HG03103 (cell line): ENCODE data around the gene SKA3.
"Not testable (repeated sequence)": the region's sequence is repeated elsewhere in the genome, so short reads cannot be mapped to it uniquely, and the experiment has no call there.

Experiments used
- ATAC-seq: cut with Tn5 transposase; IDR thresholded peaks from one replicate; pipeline ENCODE4 v1.9.1; 2021; ENCODE audit warnings: low read depth; ENCODE audit not compliant: unreplicated experiment

The SKA3 gene

DNA sequence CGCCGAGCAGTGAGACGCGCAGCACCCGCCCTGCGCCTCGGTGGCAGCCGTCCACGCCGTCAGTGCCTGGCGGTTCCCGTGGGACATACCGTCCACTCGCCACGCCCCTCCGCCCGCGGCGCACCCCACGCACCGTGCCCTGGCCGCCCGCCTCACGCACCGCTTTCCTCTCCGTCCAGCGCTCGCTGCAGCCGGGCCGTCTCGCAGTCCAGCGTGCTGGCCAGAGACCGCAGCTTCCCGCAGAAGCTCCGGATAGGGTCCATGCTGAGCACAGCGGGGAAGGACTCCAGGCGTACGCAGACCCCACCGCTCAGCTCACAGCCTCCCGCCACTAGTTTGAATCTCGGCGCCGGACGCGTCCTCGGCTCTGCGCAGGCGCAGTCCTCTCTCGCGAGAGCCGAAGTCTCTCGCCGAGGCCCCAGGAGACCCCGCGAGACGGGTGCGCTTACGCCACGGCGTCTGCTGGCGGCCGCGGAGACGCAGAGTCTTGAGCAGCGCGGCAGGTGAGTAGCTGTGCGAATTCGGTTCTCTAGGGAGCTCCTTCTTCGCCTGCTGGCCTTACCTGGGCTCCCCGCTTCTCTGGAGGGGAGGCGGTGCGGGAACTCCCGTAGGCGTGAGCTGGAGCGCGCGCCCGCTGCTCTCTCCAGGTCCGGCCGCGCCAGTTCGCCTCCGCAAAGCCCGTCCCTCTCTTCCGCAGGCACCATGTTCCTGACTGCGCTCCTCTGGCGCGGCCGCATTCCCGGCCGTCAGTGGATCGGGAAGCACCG lies at the start of gene SKA3, which contains the start of gene MRPL57:
SKA3 (minus strand) TSS at position 338 of the 767 bp plus-strand sequence; CDS start at position 263, 75 bp downstream.
MRPL57 (plus strand) TSS at position 444 of the 767 bp plus-strand sequence; CDS start at position 703, 259 bp downstream.
- ATAC-seq, result peak; percentile 91

- no peak for ATAC-seq
Measured at GRCh38 chr13:21225082-21225481, 48.7 kb upstream of the SKA3 start.

- ATAC-seq, result no peak
Measured at GRCh38 chr13:21221268-21221667, 44.9 kb upstream of the SKA3 start.

DNA sequence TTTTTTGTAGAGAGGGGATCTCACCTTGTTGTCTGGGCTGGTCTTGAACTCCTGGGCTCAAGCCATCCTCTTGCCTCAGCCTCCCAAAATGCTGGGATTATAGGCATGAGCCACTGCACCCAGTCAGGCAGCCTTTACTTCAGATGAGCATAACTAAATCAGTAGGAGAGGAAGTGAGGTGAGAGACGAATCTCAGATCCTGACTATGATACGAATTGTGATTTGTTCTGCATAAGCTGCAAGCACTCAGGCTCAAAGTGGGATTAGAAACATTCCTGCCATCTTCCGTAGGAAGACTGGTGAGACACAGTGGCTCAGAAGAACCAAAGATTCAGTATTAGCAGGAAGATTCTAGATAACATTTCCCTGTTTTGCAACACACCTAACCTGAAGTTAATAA lies 43.4 kb upstream of the SKA3 start:
- not testable (repeated sequence) for ATAC-seq

DNA sequence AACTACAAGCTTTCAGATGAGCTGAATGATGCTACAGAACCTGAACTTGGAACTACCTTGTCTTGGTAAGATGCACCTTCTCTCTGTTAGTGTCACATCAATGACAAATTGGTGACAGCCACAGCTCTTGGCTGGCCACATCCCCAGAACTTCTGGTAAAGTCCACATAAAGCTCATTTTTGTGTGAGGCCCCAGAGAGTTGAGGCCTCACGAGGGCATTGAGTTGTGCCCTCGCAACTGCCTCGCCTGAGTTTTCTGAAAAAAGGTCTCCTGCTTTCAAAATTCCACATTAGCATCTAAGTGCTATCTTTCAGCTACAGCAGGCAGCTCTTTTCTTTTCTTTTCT lies 42.7 kb upstream of the SKA3 start:
- ATAC-seq, result peak; percentile 45

DNA sequence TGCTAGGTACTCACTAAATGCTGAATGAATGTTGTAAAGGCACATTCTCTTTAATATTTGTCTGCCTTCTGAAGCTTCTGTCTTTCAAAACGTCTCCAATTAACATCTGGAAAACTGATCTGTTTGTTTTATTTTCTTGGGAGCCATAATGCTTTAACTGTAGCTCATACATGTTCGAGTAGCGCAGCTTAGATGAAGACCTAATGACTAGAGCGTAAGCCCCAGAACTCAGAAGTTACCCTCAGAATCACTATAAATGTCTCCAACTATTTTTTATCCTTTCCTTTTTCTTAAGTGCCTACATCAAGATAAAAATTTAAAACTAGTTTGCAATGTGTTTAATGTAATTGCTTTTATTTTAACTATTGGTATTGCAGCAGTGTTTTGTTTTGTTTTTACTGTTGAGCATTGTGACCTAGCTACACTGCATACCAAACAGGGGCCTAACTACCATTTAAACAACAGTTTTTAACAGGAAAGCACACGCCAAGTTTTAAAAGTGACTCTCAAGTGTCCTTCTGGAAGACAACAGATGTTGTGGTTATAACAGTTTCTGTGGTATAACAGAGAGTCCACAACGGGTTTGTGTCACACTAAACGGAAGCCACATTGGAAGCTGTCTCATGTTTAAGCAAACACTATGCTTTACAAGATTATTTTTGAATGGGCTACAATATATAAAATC lies 42.1 kb upstream of the SKA3 start:
- ATAC-seq, result peak; percentile 98

GRCh38 chr13:21216332-21216731 lies 40.0 kb upstream of the SKA3 start:
- no peak for ATAC-seq

DNA sequence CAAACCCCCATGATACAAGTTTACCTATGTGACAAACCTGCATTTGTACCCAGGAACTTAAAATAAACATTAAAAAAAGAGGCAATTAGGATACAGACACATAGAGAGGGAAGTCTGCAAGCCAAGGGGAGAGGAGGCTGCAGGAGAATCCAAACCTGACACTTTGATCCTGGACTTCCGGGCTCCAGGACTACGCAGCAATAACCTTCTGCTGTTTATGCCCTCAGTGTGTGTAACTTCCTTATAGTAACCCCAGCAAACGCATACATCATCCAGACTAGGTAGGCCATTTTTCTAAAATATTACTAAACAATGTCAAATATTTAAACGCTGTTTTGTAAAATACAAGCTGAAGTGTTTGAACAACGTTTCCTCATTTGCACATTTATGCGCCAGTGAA lies 39.1 kb upstream of the SKA3 start:
- ATAC-seq, result not testable (repeated sequence)

- ATAC-seq, result no peak
Measured at GRCh38 chr13:21212138-21212775, 35.9 kb upstream of the SKA3 start.

DNA sequence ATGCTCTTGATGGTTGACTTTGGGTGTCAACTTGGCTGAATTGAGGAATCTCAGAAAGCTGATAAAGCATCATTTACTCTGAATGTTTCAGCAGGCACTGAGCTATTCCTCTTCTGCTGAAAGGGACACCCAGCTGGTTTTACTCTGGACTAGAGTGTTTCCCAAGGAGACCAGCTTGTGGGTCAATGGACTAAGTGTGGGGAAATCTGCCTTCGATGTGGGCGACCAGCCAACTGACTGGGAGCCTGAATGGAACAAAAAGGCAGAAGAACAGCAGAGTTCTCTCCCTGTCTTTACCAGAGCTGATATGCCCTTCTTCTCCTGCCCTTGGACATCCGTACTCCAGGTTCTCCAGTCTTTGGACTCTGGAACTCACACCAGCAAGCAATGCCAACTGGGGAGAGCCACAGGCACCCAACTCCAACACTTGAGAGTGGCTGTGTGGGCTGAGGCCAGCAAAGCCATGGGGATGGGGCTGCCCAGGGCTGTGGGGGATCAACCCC lies 32.4 kb upstream of the SKA3 start:
- ATAC-seq, result no peak

DNA sequence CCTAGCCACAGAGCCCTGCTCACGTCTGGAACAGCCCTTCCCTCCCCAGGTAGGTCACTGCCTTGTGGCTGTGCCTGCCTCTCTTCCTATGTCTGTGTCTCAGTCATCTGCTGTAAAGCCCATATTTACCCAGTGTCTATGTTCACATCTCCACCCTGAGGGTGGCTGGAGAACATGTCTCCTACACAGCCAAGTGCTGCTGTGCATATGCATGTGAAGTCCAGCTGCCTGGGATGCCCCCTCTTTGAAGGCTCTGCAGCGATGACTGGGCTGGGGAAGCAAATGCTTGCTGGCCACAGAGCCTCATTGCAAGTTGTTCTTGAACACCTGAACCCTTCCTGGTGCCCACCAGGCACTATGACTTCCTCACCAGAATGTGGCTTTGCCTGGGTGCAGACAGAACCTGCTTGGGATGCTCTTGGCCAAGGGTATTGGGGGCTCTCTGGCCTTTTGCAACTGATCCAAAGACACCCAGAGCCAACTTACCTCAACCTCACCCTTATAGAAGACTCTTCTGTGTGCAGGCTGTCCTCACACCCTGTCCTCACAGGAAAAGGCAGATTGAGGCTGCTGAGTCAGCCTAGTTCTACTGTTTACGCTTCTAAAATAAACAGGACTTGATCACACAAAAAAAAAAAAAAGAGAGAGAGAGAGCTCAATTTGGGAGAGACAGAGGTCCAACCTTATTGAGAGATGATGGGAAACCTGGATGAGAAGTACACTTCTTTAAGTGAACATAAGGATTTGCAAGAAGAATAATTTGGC lies 26.6 kb upstream of the SKA3 start:
- no peak for ATAC-seq

DNA sequence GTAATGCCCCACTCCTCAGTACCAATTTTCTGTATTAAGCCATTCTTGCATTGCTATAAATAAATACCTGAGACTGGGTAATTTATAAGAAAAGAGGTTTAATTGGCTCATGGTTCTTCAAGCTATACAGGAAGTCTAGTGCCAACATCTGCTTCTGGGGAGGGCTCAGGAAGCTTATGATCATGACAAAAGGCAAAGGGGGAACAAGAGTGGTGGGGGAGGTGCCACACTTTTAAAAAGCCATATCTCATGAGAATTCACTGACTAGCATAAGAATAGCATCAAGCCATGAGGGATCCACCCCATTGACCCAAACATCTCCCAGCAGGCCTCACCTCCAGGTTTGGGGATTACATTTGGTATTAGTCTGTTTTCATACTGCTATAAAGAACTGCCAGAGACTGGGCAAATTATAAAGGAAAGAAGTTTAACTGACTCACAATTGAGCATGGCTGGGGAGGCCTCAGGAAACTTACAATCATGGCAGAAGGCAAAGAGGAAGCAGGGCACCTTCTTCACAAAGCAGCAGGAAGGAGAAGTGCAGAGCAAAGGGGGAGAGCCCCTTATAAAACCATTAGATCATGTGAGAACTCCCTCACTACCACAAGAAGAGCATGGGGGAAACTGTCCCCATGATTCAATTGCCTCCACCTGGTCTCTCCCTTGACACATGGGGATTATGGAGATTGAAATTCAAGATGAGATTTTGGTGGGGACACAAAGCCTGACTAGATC lies 25.3 kb upstream of the SKA3 start:
- ATAC-seq, result not testable (repeated sequence)

- ATAC-seq, result not testable (repeated sequence)
Measured at GRCh38 chr13:21198391-21198790, 22.0 kb upstream of the SKA3 start.

DNA sequence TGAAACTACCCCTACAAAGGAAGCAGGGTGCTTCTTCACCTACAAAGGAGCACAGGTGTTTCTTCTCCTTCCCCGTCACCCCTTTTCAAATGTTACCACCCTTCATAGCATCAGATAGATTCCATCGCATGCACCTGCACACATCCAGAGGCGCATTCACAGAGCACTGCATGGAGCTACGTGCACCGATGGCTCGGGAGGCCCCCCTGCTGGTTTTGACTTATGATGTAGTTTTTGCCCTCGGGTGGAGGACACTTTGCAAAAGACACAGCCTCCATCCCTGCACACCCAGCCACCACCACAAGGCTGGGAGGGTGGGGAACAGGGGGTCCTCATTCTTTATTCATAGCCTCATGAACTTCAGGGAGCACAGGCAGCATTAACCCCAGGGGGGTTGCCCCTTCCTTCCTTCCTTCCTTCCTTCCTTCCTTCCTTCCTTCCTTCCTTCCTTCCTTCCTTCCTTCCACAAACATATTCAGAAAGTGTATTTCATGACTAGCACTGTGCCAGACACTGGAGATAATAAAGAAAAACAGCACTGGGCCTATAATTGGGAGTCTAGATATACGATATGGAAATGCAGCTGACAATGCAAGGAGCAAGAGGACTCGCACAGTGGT lies 21.4 kb upstream of the SKA3 start:
- not testable (repeated sequence) for ATAC-seq

- not testable (repeated sequence) for ATAC-seq
Measured at GRCh38 chr13:21194756-21195155, 18.4 kb upstream of the SKA3 start.

- not testable (repeated sequence) for ATAC-seq
Measured at GRCh38 chr13:21186410-21186809, 10.1 kb upstream of the SKA3 start.

GRCh38 chr13:21181671-21182070 lies 5.3 kb upstream of the SKA3 start:
- ATAC-seq, result no peak

GRCh38 chr13:21176982-21177284 lies 581 bp upstream of the SKA3 start:
- ATAC-seq, result peak; percentile 20

DNA sequence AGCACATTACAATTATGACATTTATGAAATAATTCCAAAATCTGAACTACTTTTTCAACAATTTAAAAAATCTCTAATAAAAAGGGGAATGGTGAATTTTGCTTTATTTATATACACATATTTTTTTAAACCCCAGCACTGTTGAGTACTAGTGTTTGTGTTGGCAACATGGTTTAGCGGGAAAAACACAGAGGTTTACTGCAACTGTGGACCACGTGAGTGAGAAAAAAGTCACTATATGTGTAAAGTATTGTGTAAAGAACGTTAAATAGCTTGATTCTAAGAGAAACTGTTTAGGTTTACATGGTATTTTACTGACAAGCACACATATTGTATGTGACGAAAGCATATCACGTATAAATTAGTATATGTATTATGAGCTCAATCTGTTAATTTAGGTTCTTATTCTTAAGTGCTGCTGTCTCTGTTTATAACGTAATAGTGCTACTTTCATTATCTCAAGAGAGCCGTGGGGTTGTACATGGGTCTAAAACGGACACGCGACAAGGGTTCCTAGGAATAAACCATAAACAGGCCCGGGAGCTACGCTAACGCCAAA lies 617 bp downstream of the SKA3 start:
- ATAC-seq, result no peak
